D721Med (cell line): ENCODE data around the gene GALNT18.

Source experiments
- DNase-seq: peaks from one replicate; pipeline ENCODE4 v3.0.0; 2011; ENCODE audit warnings: low spot score; ENCODE audit not compliant: insufficient read length
- FAIRE-seq: peaks from 2 replicates; lab custom pipeline; 2011; peaks lifted over from hg19 to GRCh38; lab: Jason Lieb, UNC
- CTCF ChIP-seq: IDR thresholded peaks from 2 replicates; pipeline ENCODE4 v1.5.1; 2012; ENCODE audit warnings: mild to moderate bottlenecking, control low read depth; ENCODE audit not compliant: insufficient read depth; ENCODE audit errors: missing control alignments

GALNT18 gene

GRCh38 chr11:11408436-11409221, 213.2 kb downstream of the GALNT18 start:
- no peak for TF ChIP-seq CTCF
- DNase-seq (no peak), FAIRE-seq (no peak)

- TF ChIP-seq CTCF: no peak
- DNase-seq (no peak), FAIRE-seq (no peak)
Measured at GRCh38 chr11:11407763-11408084, 214.1 kb downstream of the GALNT18 start.

GRCh38 chr11:11407065-11407762, 214.6 kb downstream of the GALNT18 start:
- DNase-seq: no peak
- TF ChIP-seq CTCF: no peak
- FAIRE-seq: no peak

GRCh38 chr11:11406652-11407051, 215.2 kb downstream of the GALNT18 start:
- no peak for DNase-seq
- FAIRE-seq: no peak
- TF ChIP-seq CTCF: no peak

- no peak for FAIRE-seq
- no peak for DNase-seq
- TF ChIP-seq CTCF: no peak
Measured at GRCh38 chr11:11403763-11404725, 217.8 kb downstream of the GALNT18 start.

- TF ChIP-seq CTCF: no peak
- FAIRE-seq (no peak), DNase-seq (no peak)
Measured at GRCh38 chr11:11401960-11402535, 219.8 kb downstream of the GALNT18 start.
